HG02610 (cell line): Measurements from ENCODE around the gene ATG4D.
A peak's percentile ranks its signal among the peaks of the same experiment; 100 is the strongest.

ENCODE experiments used
- ATAC-seq: cut with Tn5 transposase; IDR thresholded peaks from one replicate; pipeline ENCODE4 v1.9.1; 2021; ENCODE audit warnings: mild to moderate bottlenecking, moderate library complexity; ENCODE audit not compliant: unreplicated experiment

The ATG4D gene

GRCh38 chr19:10574462-10574861, 30.8 kb downstream of the ATG4D start:
- no peak for ATAC-seq

DNA sequence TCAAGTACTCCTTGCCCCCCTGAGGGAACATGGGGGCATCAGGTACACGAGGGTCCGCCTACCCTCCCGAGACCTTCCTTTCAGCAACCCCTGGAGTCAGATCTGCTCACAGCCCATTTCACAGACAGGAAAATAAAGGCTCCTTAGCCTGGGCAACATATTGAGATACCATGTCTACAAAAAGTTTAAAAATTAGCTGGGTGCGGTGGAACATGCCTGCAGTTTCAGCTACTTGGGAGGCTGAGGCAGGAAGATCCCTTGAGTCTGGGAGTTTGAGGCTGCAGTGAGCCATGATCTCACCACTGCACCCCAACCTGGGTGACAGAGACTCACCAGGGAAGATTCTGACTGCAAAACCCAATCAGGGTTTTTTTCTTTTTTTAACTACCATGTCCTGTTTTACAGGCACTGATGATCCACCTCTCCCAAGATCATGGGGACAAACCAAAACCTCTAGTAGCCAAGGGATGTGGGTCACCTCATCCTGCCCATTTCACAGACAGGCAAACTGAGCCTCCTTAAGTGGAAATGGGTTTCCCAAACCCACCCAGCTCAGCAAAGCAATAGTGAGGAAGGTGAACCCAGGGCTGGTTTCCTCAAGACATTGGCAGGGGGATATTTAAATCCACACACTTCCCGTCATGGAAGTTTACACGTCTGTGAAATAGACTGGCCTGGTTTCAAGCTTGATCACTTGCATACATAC, 31.5 kb downstream of the ATG4D start:
- ATAC-seq, result no peak

DNA sequence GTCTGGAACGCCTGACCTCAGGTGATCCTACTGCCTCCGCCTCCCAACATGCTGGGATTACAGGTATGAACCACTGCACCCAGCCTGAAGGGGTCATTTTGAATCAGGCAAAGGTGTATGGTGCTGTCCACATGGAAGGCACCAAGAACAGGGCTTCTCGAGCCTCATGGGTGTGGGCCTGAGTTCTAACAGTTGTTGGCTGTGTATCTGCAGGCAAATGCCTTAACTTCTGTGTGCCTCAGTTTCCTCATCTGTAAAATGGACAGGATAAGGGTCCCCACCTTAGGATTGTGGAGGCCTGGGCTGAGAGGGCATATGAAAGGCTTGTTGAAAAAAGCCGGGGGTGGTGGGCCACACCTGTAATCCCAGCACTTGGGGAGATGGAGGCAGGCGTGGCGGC, 34.2 kb downstream of the ATG4D start:
- no peak for ATAC-seq

DNA sequence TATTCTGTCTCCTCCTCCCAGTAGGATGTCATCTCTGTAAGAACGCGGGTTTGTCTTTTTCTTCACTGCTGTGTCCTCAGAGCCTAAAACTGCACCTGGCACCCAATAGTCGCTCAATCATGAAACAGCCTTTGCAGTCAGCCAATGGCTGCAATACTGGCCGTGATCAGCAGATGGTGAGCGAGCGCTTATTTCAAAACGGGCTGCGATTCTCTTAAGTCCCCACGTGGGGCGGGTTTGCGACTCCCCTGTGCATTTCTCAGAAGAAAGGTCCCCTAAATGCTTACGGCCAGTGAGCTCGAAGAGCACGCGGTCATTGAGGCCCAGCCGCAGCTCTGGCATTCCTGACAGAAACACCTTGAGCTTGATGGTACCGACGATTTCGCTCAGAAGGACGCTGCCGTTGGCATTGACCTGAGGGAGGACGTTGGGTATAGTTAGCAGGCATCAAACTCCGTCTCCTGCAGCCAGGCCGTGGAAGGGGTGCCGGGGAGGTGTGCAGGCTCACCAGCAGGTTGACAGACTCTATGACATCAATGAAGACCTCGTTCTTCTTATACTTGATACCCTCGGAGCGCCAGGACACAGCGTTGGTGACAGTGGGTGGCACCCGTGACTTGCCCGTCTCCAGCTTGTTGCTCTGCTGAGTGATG, 37.4 kb downstream of the ATG4D start:
- peak; percentile 58 for ATAC-seq

DNA sequence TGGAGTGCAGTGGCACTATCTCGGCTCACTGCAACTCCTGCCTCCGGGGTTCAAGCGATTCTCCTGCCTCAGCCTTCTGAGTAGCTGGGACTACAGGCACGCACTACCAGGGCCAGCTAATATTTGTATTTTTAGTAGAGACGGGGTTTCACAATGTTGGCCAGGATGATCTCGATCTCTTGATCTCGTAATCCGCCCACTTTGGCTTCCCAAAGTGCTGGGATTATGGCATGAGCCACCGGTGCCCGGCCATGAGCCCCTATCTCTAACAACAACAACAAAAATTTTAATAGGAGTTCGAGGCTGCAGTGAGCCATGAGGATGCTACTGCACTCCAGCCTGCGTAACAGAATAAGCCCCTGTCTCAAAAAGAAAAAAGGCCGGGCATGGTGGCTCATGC, 38.4 kb downstream of the ATG4D start:
- ATAC-seq, result no peak

- ATAC-seq, result no peak
Measured at GRCh38 chr19:10583036-10583776, 39.5 kb downstream of the ATG4D start.

GRCh38 chr19:10586396-10586795, 42.7 kb downstream of the ATG4D start:
- ATAC-seq, result no peak

GRCh38 chr19:10587022-10587838, 43.5 kb downstream of the ATG4D start, which contains the start of gene AP1M2:
AP1M2 (minus strand) TSS chr19:10587312; CDS start chr19:10587231, 81 bp downstream.
- no peak for ATAC-seq

DNA sequence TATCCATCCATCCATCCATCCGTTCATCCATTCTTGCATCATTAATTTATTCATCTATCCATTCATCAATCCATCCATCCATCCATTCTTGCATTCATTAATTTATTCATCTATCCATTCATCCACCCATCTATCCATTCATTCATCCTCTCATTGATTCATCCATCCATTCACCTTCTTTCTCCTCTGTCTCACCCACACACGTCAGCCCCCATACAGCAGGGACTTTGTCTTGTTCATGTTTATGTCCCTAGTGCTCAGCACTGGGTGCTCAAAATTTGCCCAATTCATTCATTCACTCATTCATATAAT, 44.1 kb downstream of the ATG4D start:
- ATAC-seq, result no peak

DNA sequence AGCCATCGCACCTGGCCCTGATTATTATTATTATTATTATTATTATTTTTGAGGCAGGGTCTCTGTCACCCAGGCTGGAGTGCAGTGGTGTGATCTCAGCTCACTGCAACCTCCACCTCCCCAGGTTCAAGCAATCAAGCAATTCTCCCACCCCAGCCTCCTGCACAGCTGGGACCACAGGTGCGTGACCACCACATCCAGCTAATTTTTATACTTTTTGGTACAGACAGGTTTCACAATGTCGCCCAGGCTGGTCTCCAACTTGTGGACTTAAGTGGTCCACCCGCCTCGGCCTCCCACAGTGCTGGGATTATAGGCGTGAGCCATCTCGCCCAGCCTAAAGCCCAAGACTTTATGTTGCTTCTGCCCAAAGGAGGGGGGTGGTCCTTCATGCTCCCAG, 49.4 kb downstream of the ATG4D start:
- ATAC-seq, result no peak

DNA sequence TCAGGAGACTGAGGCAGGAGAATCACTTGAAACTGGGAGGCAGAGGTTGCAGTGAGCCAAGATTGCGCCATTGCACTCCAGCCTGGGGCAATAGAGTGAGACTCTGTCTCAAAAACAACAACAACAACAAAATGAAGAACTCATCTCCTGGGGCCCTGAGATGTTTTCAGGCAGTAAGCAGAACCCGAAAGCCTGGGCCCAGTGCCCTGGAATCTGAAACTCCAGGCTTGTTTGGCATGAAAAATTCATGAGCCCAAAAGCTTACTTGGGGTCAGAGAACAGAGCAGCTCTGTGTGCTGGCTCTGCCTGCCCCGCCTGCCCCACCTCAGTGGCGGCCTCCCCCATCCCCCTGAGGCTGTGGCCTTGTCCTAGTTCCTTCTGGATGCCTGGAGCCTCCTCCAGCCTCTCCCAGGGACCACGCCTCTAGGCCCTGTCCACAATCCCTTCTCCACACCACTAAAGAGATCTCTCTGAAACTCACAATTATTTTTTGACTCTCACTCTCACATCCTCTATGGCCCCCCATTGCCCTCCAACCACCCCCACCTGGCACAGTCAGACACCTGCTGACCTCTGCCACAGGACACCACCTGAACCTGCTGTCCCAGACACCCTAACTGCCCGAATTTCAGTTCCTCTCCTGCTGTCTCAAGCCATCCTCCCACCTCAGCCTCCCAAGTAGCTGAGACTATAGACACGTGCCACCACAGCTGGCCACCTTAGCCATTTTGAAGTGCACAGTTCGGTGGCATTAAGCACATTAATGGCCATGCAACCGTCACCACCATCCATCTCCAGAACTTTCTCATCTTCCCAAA, 50.3 kb downstream of the ATG4D start:
- ATAC-seq, result no peak

GRCh38 chr19:10600149-10600548, 56.4 kb downstream of the ATG4D start:
- no peak for ATAC-seq

DNA sequence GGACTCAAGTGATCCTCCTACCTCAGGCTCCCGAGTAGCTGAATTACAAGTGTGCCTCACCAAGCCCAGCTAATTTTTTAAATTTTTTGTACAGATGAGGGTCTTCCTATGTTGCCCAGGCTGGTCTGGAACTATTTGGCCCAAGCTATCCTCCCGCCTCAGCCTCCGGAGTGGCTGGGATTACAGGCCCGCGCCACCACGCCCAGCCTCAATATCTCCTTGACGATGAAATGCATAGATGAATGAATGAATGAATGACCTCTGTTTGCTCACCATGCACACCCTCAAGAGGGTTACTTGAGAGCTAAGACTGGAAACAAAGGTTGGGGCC, 58.3 kb downstream of the ATG4D start:
- no peak for ATAC-seq

DNA sequence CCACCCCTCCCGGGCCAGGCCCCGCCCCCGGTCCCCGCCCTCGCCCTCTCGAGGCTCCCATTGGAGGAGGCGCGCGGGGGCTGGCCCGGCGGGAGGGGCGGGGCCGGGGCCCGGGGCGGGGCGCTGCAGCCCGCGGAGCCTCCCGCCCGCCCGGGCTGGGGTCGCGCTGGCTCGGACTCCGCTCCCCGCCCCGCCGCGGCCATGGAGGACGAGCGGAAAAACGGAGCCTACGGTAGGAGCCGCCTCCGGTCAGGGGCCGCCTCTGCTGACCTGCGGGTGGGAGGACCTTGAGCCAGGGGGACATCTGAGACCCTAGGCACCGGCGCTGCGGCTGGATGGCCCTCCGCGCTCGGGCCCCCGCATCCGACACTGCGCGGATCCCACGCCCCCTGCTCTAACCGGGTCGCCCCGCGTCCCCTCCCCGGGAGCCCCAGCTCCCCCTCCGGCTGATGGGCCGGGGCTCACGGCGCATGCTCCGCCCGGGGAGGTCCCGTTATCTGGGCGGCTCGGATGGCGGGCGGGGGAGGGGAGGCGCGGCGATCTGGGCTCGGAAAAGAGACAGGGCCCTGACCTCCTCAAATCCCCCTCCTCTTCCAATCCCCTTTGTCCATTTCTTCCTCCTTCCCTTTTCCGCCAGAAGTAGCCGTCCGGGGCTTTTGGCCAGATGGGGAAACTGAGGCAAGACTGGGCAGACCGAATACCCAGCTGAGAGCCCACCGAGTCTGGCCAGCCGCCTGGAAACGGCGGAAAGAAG, 58.8 kb downstream of the ATG4D start:
- ATAC-seq, result peak; percentile 56
